SK-N-DZ (cell line): ENCODE measurements around the gene ZNF865. TPM values are rescaled to one million over a fixed set of nuclear protein-coding genes. Genes with fewer than 3 reads are reported as not detected.
"Not testable (repeated sequence)": the region's sequence is repeated elsewhere in the genome, so short reads cannot be mapped to it uniquely, and the experiment has no call there.

Experiments used
- DNase-seq: peaks from one replicate; pipeline ENCODE4 v3.0.0-alpha.2; 2015; ENCODE audit warnings: low spot score
- polyA plus RNA-seq, 2 experiments: library from polyadenylated mRNA; depleted of rRNA; stranded (reverse); fragments of >200 nt; gene quantifications; 2 replicates each; pipeline ENCODE4 v1.2.3, GENCODE V29; 2014

The ZNF865 gene
- polyA plus RNA-seq (2014; cell fraction: cytosol; rRNA removed) = 1.2 and 1.5 TPM in 2 replicates
- 0.95 and 2.3 TPM in 2 replicates for polyA plus RNA-seq (2014; cell fraction: nucleus; rRNA removed)

DNA sequence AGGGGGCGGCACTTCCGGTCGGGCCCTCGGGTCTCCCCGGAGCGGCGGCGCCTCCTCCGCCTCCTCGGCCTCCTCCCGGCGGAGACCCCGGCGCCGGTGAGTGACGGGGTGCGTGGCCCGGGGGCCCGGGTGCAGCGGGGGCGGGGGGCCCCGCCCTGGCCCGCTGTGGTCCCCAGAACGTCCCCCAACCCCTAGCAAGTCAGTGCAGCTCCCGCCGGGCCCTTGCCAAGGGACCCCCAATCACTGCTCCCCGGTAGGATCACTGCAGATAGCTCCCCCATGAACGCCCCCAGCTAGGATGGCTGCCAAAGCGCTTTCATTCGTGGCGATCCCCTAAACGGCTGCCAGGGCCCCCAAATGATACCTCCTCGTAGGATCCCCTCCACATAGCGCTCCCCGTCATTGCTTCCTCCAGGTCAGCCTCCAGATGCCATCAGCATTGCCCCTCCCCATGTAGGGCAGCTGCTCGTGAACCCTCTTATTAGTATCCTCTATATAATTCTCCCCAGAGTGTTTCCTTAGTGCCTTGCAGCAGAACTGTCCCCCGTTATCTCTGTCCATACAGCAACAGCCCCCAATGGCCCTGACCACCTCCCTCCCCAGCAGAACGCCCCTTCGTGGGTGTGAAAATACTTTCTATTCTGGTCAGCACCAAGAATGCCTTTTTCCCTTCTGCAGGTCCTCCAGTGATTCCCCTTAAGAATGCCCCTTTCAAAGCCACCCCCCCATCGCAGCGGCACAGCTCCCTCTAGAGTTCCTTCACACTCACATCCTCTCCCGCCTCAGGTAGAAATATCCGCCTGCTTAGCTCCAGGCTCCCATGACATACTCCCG, at the start of gene ZNF865:
Gene ZNF865, plus strand, starts transcription at position 11 of the 834 bp plus-strand sequence. CDS start 7,972 bp downstream, outside the sequence.
- DNase-seq = peak; percentile 56

DNA sequence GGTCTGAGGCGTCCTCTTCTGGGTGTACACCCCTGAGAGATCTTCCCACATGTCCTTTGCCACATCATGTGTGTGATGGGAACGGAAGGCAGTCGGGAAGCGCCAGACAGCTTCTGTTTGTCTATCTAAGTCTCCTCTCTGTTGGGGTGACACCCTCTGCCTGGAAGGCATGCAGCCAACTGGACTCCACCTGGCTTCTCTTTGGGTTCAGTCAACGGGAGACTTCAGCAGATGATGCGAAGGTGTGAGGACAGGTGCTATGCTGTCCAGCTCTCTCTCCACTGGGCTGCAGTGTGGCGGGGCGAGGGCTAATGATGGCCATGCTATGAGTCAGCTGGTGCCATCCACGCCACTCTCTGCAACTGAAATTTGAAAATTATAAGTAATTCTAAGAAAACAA, 45.8 kb upstream of the ZNF865 start:
- no peak for DNase-seq

DNA sequence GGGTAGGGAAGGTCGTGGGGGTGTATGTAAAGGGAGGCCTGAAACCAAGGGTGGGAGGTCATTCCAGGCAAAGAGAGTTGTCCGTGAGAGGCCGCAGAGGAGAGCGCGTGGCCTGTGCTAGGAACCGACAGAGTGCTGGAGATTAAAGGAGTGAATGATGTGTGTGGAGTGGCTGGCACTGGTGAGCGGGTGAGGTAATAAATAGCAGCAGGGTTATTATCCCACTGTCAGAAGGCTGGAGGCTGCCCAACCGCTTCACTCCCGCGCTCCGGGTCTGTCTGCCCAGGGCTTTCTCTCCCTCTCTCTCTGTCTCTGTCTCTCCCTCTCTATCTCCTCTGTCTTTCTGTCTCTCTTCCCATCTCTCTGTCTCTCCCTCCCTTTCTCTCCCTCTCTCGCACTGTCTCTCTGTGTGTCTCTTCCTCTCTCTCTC, 42.2 kb upstream of the ZNF865 start:
- no peak for DNase-seq

DNA sequence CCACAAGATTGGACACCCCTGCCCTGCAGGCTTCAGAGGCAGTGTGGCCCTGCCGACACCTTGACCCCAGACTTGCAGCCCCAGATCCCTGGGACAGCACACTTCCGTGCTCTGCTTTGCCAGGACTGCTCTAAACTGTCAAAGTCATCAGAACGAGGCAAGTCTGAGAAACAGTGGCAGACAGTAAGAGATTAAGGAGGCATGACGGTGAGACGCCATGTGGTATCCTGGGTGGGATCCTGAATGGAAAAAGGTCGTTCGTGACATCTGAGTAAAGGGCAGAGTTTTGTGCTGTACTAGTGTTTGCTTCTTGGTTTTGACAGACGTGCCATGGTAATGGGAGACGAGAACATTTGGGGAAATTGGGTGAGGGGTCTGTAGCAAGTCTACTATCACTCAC, 38.6 kb upstream of the ZNF865 start:
- no peak for DNase-seq

DNA sequence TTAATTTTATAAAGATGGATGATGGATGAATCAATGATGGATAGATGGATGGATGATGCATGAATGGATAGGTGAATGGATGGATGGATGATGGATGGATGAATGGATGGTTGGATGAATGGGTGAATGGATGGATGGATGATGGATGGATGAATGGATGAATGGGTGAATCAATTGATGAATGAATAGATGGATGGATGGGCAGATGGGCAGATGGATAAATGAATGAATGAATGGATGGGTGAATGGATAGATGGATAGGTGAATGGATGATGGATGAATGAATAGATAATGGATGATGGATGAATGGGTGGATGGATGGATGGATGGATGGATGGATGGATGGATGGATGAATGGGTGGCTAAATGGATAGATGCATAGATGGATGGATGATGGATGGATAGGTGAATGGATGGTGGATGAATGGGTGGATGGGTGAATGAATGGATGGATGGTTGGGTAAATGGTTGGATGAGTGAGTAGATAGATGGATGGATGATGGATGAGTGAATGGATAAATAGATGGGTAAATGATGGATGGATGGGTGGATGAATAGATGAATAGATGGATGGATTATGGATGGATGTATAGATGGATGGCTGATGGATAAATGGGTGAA, 37.6 kb upstream of the ZNF865 start:
- DNase-seq = no peak

DNA sequence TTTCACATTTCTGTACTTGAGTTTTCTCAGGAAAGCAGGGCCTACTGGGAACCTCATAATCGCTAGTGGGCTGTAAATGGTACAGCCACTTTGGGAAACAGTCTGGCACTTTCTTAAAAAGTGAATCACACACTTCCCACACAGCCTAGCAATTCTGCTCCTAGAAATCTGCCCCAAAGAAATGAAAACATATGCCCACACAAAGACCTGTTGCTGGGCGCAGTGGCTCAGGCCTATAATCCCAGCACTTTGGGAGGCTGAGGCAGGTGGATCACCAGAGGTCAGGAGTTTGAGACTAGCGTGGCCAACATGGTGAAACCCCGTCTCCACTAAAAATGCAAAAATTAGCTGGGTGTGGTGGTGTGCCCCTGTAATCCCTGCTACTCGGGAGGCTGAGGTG, 36.0 kb upstream of the ZNF865 start:
- DNase-seq = not testable (repeated sequence)

DNA sequence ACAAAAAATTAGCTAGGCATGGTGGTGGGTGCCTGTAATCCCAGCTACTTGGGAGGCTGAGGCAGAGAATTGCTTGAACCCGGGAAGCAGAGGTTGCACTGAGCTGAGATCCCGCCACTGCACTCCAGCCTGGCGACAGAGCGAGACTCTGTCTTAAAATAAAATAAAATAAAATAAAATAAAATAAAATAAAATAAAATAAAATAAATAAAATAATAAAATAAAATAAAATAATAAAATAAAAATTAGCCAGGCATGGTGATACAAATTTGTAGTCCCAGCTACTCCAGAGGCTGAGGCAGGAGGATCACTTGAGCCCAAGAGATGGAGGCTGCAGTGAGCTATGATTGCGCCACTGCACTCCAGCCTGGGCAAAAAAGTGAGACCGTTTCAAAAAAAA, 31.5 kb upstream of the ZNF865 start:
- DNase-seq = not testable (repeated sequence)

DNA sequence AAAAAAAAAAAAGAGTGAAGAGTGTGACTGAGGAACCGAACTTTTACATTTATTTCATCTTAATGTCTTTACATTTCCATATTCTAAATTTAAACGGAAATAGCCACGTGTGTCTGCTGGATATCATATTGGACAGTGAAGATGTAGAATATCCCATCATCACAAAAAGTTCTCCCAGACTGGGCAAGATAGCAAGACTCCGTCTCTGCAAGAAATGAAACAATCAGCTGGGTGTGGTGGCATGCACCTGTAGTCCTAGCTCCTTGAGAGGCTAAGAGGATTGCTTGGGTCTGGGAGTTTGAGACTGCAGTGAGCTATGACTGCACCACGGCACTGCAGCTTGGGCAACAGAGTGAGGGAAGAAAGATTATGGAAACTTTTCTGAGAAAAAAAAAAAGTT, 28.7 kb upstream of the ZNF865 start:
- no peak for DNase-seq

DNA sequence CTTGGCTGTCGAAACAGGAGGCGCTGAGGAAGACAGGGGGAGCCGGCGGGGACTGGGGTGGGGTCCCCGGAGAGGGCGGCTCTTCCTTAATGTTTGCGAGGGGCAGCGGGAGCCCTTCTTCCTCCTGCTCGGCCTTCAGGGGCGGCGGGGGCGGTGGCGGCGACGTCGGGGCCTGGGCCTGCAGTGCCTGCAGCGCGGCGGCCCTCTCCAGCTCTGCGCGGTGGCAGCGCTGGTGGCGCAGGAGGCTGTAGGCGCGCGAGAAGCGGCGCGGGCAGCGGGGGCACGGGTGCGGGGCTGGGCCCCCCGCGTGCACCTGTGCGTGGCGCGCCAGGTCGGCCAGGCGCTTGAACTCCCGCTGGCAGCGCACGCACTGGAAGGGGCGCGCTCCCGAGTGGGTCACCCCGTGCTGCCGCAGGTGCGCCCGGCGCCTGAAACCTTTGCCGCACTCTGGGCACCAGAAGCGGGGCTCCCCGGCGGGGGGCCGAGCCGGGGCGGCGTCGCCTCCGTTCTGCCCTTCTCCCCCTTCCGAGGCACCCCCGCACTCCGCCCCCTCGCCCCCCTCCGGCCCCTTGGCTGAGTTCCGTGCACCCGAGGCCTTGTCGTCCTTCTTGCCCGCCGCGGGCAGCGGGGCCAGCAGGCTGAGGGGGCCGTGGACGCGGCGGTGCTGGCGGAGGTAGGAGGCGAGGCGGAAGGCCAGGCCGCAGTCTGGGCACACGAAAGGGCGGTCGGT, 27.3 kb upstream of the ZNF865 start:
- no peak for DNase-seq

DNA sequence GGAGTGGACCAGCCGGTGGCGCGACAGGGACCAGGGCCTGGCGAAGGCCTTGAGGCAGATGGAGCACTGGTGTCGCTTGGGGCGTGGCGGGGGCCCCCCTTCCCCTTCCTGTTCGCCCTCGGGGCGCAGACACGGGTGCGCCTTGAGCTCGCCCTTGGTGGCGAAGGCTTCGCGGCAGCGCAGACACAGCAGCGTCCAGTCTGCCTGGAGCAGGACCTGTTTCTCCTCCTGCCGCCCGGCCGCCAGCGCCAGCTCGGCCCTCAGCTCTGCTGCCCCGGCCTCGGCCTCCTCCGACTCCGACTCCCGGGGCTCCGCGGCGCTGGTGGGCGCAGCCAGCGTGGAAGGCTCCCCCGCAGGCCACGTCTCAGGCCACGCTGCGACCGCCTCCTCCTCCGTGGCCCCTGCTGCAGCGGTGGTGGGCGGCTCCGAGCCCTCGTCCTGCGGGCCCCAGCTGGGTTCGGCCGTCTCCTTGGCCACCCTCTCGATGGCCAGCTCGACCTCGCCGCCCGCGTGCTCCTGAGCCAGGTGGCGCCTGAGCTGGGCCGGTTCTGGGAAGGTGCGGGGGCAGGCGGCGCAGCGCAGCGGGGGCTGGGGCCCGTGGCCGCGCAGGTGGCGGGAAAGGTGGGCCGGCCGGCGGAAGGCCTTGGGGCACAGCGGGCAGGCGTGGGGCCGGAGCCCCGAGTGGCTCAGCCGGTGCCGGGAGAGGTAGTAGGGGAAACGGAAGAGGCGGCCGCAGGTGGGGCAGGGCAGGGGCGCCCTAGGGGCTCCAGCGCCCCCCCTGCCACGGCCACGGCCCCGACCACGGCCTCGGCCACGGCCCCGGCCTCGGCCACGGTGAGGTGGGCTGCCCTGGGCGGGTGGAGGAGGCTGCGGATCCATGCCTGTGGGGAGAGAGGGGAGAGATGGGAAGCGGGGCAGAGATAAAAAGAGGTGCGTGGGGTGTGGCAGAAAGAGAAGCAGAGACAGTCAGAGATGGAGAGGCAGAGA, 26.4 kb upstream of the ZNF865 start:
- no peak for DNase-seq

DNA sequence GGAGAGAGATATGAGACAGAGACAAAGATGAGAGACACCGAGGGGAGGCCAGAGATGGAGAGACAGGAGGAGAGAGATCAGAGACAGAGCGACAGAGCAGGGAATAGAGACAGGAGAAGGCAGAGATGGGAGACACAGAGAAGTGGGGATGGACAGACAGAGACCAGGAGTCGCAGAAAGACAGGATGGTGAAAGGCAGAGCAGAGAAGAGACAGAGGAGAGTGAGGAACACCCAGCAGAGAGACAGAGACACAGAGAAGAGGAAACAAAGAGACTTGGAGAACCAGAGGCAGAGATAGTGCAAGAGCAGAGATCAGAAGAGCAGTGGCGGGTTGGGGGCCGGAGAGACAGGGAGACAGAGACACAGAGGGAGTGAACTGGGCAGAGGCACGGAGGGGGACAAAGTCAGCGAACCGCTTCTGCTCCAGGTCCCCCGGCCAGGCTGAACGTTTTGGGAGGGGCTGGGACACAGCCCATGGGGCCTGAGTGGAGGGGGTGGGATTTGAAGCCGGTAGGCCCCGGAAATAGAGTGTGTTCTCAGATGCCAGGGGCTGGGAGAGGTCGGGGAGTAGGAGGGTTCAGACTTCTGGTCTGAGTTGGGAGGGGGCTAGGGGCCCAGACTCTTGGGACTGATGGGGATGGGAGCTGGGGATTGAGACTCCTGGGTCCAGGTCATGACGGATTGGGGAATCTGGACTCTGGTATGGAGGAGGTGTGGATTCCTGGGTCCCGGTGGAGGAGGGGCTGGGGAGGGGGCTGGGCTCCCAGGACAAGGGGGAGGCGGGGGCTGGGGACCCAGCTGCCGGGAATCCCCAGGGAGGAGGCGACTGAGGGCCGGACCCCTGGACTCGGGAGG, 25.5 kb upstream of the ZNF865 start:
- DNase-seq = no peak

DNA sequence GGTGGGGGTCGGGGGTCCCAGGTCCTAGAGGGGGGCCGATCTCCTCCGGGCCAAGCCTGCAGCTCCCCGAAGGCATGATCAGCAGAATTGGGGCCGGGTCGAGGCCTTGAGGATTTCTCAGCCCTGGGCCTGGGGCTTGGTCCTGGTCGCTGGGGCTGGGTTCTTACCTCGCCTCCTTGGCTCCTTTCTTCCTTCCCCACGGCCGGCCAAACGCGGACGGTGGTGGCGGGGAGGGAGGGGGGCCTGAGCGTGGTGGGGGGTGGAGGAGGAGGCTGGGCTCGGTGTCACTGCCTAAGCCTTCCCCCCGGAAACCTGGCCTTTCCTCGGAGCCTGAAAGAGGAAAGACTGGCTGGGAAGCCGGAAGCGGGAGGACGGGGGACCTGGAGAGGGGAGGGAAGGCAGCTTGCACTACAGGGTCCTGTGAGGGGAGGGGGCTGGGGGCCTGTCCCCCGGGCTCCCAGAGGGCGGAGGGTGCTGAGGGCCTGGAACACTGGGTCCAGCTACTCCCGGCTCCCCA, 24.8 kb upstream of the ZNF865 start, which contains the start of gene ZNF579:
Gene ZNF579, minus strand, starts transcription at position 221 of the 517 bp plus-strand sequence. CDS start 1,209 bp downstream, outside the sequence.
- peak; percentile 83 for DNase-seq

DNA sequence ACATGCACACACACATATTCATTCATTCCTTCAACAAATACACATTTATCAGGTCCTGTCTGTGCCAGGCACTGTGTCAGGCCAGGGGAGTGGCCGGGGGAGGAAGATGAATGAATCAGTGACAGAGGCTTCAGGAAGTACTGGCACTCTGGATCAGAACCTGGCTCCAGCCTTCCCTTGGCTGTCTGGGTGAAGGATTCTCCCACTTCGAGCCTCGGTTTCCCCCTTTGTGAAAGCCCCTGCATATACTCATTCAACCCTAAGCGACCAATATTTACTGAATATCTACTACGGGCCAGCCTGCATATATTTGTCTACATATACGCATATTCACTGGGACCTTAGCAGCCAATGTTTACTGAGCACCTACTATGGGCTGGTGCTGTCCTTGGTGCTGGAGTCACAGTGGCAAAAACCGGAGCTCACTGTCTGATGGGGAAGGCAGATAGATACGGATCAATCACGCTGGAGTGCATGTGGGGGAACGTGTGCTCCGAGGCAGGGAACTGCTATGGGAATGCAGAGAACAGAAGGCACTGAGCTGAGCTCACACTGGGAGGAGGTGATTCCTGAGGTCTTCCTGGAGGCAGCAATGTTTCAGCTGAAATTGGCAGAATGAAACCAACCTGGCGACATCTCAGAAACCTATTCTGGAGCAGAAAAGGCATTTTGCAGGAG, 24.2 kb upstream of the ZNF865 start:
- DNase-seq = no peak

DNA sequence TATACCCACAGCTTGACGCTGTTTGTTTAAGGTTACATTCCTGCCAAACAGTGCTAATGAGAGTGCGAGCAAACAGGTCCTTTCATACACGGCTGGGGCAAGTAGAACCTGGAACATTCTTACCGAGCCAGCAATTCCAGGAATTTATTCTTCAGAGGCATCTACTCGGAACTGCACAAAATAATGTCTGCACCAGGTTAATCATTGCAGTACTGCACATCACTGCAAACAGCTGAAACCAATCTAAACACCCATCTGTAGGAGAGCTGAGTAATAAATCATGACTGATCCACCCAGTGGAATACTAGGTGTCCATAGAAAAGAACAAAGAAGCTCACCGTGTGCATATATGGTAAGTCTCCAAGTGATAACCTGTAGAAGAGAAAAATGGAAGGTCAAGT, 23.6 kb upstream of the ZNF865 start:
- no peak for DNase-seq

DNA sequence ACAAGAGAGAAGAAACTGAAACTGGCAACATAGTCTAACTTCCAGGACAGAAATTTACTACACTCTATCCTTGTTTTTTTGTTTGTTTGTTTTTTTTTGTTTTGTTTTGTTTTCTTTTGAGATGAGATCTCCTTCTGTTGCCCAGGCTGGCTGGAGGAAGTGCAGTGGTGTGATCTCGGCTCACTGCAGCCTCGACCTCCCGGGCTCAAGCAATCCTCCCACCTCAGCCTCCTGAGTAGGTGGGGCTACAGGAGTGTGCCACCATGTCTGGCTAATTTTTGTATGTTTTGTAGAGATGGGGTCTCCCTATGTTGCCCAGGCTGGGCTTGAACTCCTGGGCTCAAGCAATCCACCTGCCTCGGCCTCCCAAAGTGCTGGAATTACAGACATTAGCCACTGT, 23.2 kb upstream of the ZNF865 start:
- DNase-seq = not testable (repeated sequence)

DNA sequence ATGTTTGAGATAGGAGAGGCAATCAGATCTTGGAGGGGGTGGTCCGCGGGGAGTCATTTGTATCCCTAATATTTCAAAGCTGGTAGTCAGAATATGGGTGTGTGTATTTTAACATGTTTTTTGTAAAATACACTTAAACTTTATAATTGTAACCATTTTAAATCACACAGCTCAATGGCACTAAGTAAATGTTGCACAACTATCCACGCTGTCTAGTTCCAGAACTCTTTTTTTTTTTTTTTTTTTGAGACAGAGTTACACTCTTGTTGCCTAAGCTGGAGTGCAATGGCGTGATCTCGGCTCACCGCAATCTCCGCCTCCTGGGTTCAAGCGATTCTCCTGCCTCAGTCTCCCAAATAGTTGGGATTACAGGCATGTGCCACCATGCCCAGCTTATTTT, 21.6 kb upstream of the ZNF865 start:
- DNase-seq = not testable (repeated sequence)

DNA sequence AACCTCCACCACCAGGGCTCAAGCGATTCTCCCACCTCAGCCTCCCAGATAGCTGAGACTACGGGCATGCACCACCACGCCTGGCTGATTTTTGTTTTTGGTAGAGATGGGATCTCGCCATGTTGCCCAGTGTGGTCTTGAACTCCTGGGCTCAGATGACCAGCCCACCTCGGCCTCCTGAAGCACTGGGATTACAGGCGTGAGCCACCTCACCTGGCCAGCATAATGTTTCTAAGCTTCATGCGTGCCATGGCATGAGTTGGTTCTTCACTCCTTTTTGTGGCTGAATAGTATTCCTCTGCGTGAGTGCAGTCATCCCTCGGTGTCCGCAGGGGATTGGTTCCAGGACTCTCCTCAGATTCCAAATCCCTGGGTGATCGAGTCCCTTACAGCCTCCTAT, 20.6 kb upstream of the ZNF865 start:
- DNase-seq = no peak

DNA sequence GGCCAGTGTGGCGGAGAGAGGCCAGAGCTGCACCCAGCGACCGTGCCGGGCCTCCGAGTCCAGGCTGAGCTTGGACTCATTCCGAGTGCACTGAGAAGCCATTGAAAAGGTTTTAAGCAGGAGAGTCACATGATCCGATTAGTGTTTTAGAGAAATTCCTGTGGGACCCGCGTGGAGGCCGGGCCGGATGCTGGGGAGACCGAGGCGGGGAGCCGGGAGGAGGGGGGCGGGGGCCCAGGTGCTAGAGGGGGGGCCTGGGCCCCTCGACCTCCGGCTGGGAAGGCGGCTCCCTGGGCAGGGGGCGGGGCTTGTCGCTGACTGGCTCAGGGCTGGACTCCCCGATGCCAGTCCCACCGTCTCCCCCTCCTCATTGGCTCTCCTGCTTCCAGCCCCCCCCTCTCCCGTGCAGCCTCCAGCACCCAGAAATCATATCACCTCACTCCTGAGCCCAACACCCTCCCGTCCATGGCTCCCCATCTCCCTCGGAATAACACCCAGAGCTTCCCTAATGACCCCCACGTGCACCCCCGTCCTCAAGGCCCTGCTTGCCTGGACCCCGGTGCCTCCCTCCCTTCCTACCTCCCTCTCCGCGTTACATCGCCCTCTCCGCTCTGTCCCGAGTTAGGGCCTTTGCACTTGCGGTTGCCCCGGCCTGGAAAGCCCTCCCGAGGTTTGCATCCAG, 19.6 kb upstream of the ZNF865 start:
- DNase-seq = peak; percentile 74
